ENCODE results near the gene SCRT2.

The SCRT2 gene

GRCh38 chr20:640674-641515 lies 34.7 kb downstream of the SCRT2 start:
- Histone ChIP-seq H3K27me3 (ENCODE audit: control insufficient read depth, low read length) (no peaks in the 10 kb centered on the region; the same call in 1 of the 2 replicates), H3K36me3 (ENCODE audit: control insufficient read depth, low read length) (no peaks in the 10 kb centered on the region), H4K20me1 (ENCODE audit: control insufficient read depth, insufficient read depth, low read depth, low read length) (no peaks in the 10 kb centered on the region), H3K4me2 (ENCODE audit: low read length) (no peak overlapping the region), H3F3A (ENCODE audit: control insufficient read depth, insufficient read depth) (peaks cover 4% of the 10 kb centered on the region; the same call in 1 of the 2 replicates), H3K9me3 (ENCODE audit: control insufficient read depth, insufficient read depth, low read length) (no peaks in the 10 kb centered on the region), H3K9me2 (replicated peaks; ENCODE audit: control insufficient read depth, low read length) (no peaks in the 10 kb centered on the region), H3K27ac (ENCODE audit: low read depth, low read length) (no peak overlapping the region), H3K4me3 (ENCODE audit: low read length) (no peak overlapping the region), H3K79me2 (ENCODE audit: control insufficient read depth, low read length) (no peaks in the 10 kb centered on the region), H3K4me1 (ENCODE audit: control insufficient read depth, low read length) (peaks cover 7% of the 10 kb centered on the region)
- TF ChIP-seq EZH2phosphoT487 (IDR thresholded peaks at IDR 0.05; ENCODE audit: borderline replicate concordance, low read length): no peak
- TF ChIP-seq CTCF (IDR thresholded peaks at IDR 0.05; ENCODE audit: low read depth, low read length, poor library complexity, severe bottlenecking): no peak

- Histone ChIP-seq H3K4me3 (ENCODE audit: low read length) (no peak overlapping the region), H3K27me3 (ENCODE audit: control insufficient read depth, low read length) (no peaks in the 10 kb centered on the region; the same call in 1 of the 2 replicates), H3K4me2 (ENCODE audit: low read length) (no peak overlapping the region), H4K20me1 (ENCODE audit: control insufficient read depth, insufficient read depth, low read depth, low read length) (no peaks in the 10 kb centered on the region), H3F3A (ENCODE audit: control insufficient read depth, insufficient read depth) (peaks cover 4% of the 10 kb centered on the region; the same call in 1 of the 2 replicates), H3K4me1 (ENCODE audit: control insufficient read depth, low read length) (no peaks in the 10 kb centered on the region), H3K9me3 (ENCODE audit: control insufficient read depth, insufficient read depth, low read length) (no peaks in the 10 kb centered on the region), H3K79me2 (ENCODE audit: control insufficient read depth, low read length) (no peaks in the 10 kb centered on the region), H3K27ac (ENCODE audit: low read depth, low read length) (no peak overlapping the region), H3K9me2 (replicated peaks; ENCODE audit: control insufficient read depth, low read length) (no peaks in the 10 kb centered on the region), H3K36me3 (ENCODE audit: control insufficient read depth, low read length) (no peaks in the 10 kb centered on the region)
- TF ChIP-seq EZH2phosphoT487 (IDR thresholded peaks at IDR 0.05; ENCODE audit: borderline replicate concordance, low read length): no peak
- no peak for TF ChIP-seq CTCF (IDR thresholded peaks at IDR 0.05; ENCODE audit: low read depth, low read length, poor library complexity, severe bottlenecking)
These were observed 37.0 kb downstream of the SCRT2 start for GRCh38 chr20:638579-638978.

GRCh38 chr20:637559-637958 lies 38.0 kb downstream of the SCRT2 start:
- peaks cover 4% of the 10 kb centered on the region; the same call in 1 of the 2 replicates for H3F3A ChIP-seq (ENCODE audit: control insufficient read depth, insufficient read depth)
- H3K79me2 ChIP-seq (ENCODE audit: control insufficient read depth, low read length): no peaks in the 10 kb centered on the region
- TF ChIP-seq CTCF (IDR thresholded peaks at IDR 0.05; ENCODE audit: low read depth, low read length, poor library complexity, severe bottlenecking): no peak
- TF ChIP-seq EZH2phosphoT487 (IDR thresholded peaks at IDR 0.05; ENCODE audit: borderline replicate concordance, low read length): no peak

More at GRCh38 chr20:637559-637958, 38.0 kb downstream of the SCRT2 start:
- Histone ChIP-seq H3K27ac (ENCODE audit: low read depth, low read length) (no peak overlapping the region), H3K4me3 (ENCODE audit: low read length) (no peak overlapping the region), H4K20me1 (ENCODE audit: control insufficient read depth, insufficient read depth, low read depth, low read length) (no peaks in the 10 kb centered on the region), H3K4me2 (ENCODE audit: low read length) (no peak overlapping the region), H3K27me3 (ENCODE audit: control insufficient read depth, low read length) (no peaks in the 10 kb centered on the region; the same call in 1 of the 2 replicates), H3K9me3 (ENCODE audit: control insufficient read depth, insufficient read depth, low read length) (no peaks in the 10 kb centered on the region), H3K36me3 (ENCODE audit: control insufficient read depth, low read length) (no peaks in the 10 kb centered on the region), H3K9me2 (replicated peaks; ENCODE audit: control insufficient read depth, low read length) (no peaks in the 10 kb centered on the region), H3K4me1 (ENCODE audit: control insufficient read depth, low read length) (no peaks in the 10 kb centered on the region)
